ENCODE measurements around the gene SLC5A5.

- TF ChIP-seq CTCF (IDR thresholded peaks at IDR 0.05) (no peak), POLR2A (IDR thresholded peaks at IDR 0.05) (no peak)
Measured at GRCh38 chr19:17824339-17824738, 47.4 kb upstream of the SLC5A5 start.

All from testis (tissue), 2 donors.